ENCODE data around the gene RAB36.

RAB36 gene

GRCh38 chr22:23105919-23106318 is 39.4 kb upstream of the RAB36 start:
- Histone ChIP-seq H3K4me2 (ENCODE audit: low read length) (no peak overlapping the region), H4K20me1 (ENCODE audit: control insufficient read depth, insufficient read depth, low read depth, low read length) (no peaks in the 10 kb centered on the region), H3K36me3 (ENCODE audit: control insufficient read depth, low read length) (no peaks in the 10 kb centered on the region), H3K27me3 (ENCODE audit: control insufficient read depth, low read length) (no peaks in the 10 kb centered on the region), H3K27ac (ENCODE audit: low read depth, low read length) (no peak overlapping the region), H3K79me2 (ENCODE audit: control insufficient read depth, low read length) (no peaks in the 10 kb centered on the region), H3K9me2 (replicated peaks; ENCODE audit: control insufficient read depth, low read length) (no peaks in the 10 kb centered on the region), H3K9me3 (ENCODE audit: control insufficient read depth, insufficient read depth, low read length) (no peaks in the 10 kb centered on the region), H3F3A (ENCODE audit: control insufficient read depth, insufficient read depth) (no peaks in the 10 kb centered on the region), H3K4me3 (ENCODE audit: low read length) (no peak overlapping the region), H3K4me1 (ENCODE audit: control insufficient read depth, low read length) (no peaks in the 10 kb centered on the region)
- no peak for TF ChIP-seq EZH2phosphoT487 (IDR thresholded peaks at IDR 0.05; ENCODE audit: borderline replicate concordance, low read length)
- no peak for TF ChIP-seq CTCF (IDR thresholded peaks at IDR 0.05; ENCODE audit: low read depth, low read length, poor library complexity, severe bottlenecking)

- TF ChIP-seq CTCF (IDR thresholded peaks at IDR 0.05; ENCODE audit: low read depth, low read length, poor library complexity, severe bottlenecking) (no peak), EZH2phosphoT487 (IDR thresholded peaks at IDR 0.05; ENCODE audit: borderline replicate concordance, low read length) (no peak)
- no peaks in the 10 kb centered on the region for H3K9me2 ChIP-seq (replicated peaks; ENCODE audit: control insufficient read depth, low read length)
- H3K36me3 ChIP-seq (ENCODE audit: control insufficient read depth, low read length) = no peaks in the 10 kb centered on the region
- no peak overlapping the region for H3K4me3 ChIP-seq (ENCODE audit: low read length)
- no peak overlapping the region for H3K27ac ChIP-seq (ENCODE audit: low read depth, low read length)
- no peaks in the 10 kb centered on the region for H3K4me1 ChIP-seq (ENCODE audit: control insufficient read depth, low read length)
- H3K9me3 ChIP-seq (ENCODE audit: control insufficient read depth, insufficient read depth, low read length) = no peaks in the 10 kb centered on the region
- no peaks in the 10 kb centered on the region for H3K79me2 ChIP-seq (ENCODE audit: control insufficient read depth, low read length)
- no peaks in the 10 kb centered on the region for H4K20me1 ChIP-seq (ENCODE audit: control insufficient read depth, insufficient read depth, low read depth, low read length)
- H3F3A ChIP-seq (ENCODE audit: control insufficient read depth, insufficient read depth) = no peaks in the 10 kb centered on the region
- H3K27me3 ChIP-seq (ENCODE audit: control insufficient read depth, low read length) = no peaks in the 10 kb centered on the region
- no peak overlapping the region for H3K4me2 ChIP-seq (ENCODE audit: low read length)
Observed at GRCh38 chr22:23106344-23106743, 38.9 kb upstream of the RAB36 start.

GRCh38 chr22:23106906-23107367 is 38.3 kb upstream of the RAB36 start:
- no peaks in the 10 kb centered on the region for H3K79me2 ChIP-seq (ENCODE audit: control insufficient read depth, low read length)
- H3K4me1 ChIP-seq (ENCODE audit: control insufficient read depth, low read length) = no peaks in the 10 kb centered on the region
- no peaks in the 10 kb centered on the region for H3K27me3 ChIP-seq (ENCODE audit: control insufficient read depth, low read length)
- H3K36me3 ChIP-seq (ENCODE audit: control insufficient read depth, low read length) = no peaks in the 10 kb centered on the region
- H4K20me1 ChIP-seq (ENCODE audit: control insufficient read depth, insufficient read depth, low read depth, low read length) = no peaks in the 10 kb centered on the region
- H3K4me3 ChIP-seq (ENCODE audit: low read length) = no peak overlapping the region
- H3K4me2 ChIP-seq (ENCODE audit: low read length) = no peak overlapping the region
- no peaks in the 10 kb centered on the region for H3K9me3 ChIP-seq (ENCODE audit: control insufficient read depth, insufficient read depth, low read length)
- no peak overlapping the region for H3K27ac ChIP-seq (ENCODE audit: low read depth, low read length)
- no peaks in the 10 kb centered on the region for H3K9me2 ChIP-seq (replicated peaks; ENCODE audit: control insufficient read depth, low read length)
- TF ChIP-seq CTCF (IDR thresholded peaks at IDR 0.05; ENCODE audit: low read depth, low read length, poor library complexity, severe bottlenecking) = no peak
- TF ChIP-seq EZH2phosphoT487 (IDR thresholded peaks at IDR 0.05; ENCODE audit: borderline replicate concordance, low read length) = no peak
- no peaks in the 10 kb centered on the region for H3F3A ChIP-seq (ENCODE audit: control insufficient read depth, insufficient read depth)
